K562 (cell line): ENCODE data around the gene ATP13A4. TPM values are rescaled to one million over a fixed set of nuclear protein-coding genes. Genes with fewer than 3 reads are reported as not detected.

ENCODE experiments used
- polyA plus RNA-seq, 8 experiments: library from polyadenylated mRNA; depleted of rRNA in 4 of 8; stranded (reverse) in 5 of 8; unstranded in 3 of 8; fragments of >200 nt; fragmentation: Nextera tagmentation in 2 of 8; fragmentation: Illumina TruSeq in 1 of 8; extraction: Ambion mirVana in 2 of 8; extraction: Trizol in 1 of 8; gene quantifications; 2 replicates each; pipeline versions ENCODE4 v1.2.1 to v1.2.3, GENCODE V29; 2011 to 2014; ENCODE audit warnings: inconsistent platforms in 1 of 8, missing spikeins in 1 of 8
- total RNA-seq, 7 experiments: library from RNA; depleted of rRNA in 6 of 7; stranded (reverse); fragments of >200 nt in 6 of 7; fragmentation: Illumina TruSeq in 2 of 7; extraction: Trizol in 2 of 7; gene quantifications; 2 replicates each; pipeline versions ENCODE4 v1.2.1 to v1.2.3, GENCODE V29; 2011 to 2021; ENCODE audit warnings: low replicate concordance in 1 of 7

The ATP13A4 gene
- total and polyA plus RNA-seq, 9 of the 15 experiments (the other 6 are each of a cell fraction or from before 2014, with no cell fraction given): 0.03 to 0.14 (median 0.07) TPM; not detected in 6

Other genes starting within 250 kb of the ATP13A4 start
- gene ATP13A5, start 176.1 kb downstream of the ATP13A4 start, total RNA-seq (2014; rRNA removed): not detected in 2 replicates
- not detected in 2 replicates for gene ATP13A5, start 176.1 kb downstream of the ATP13A4 start, total RNA-seq (2014; rRNA removed; fragmentation: Illumina TruSeq; extraction: Trizol)
- not detected in 2 replicates for gene ATP13A5, start 176.1 kb downstream of the ATP13A4 start, total RNA-seq (2015; rRNA removed; fragmentation: Illumina TruSeq; extraction: Trizol)
- not detected in 2 replicates for gene ATP13A5, start 176.1 kb downstream of the ATP13A4 start, total RNA-seq (2021)
- gene ATP13A5, start 176.1 kb downstream of the ATP13A4 start, polyA plus RNA-seq (2011; rRNA removed): not detected in 2 replicates
- not detected in 2 replicates for gene ATP13A5, start 176.1 kb downstream of the ATP13A4 start, polyA plus RNA-seq (2014; fragmentation: Illumina TruSeq; extraction: Trizol)
- not detected for gene ATP13A5, start 176.1 kb downstream of the ATP13A4 start, polyA plus RNA-seq (2014; fragmentation: Nextera tagmentation; extraction: Ambion mirVana)
- gene ATP13A5, start 176.1 kb downstream of the ATP13A4 start, polyA plus RNA-seq (2014; rRNA removed): not detected in 2 replicates
- gene OPA1, start 38.3 kb upstream of the ATP13A4 start, total RNA-seq (2014; rRNA removed): 82.5 and 115 TPM in 2 replicates
- gene OPA1, start 38.3 kb upstream of the ATP13A4 start, total RNA-seq (2014; rRNA removed; fragmentation: Illumina TruSeq; extraction: Trizol): 125 and 154 TPM in 2 replicates
- gene OPA1, start 38.3 kb upstream of the ATP13A4 start, total RNA-seq (2015; rRNA removed; fragmentation: Illumina TruSeq; extraction: Trizol): 124 and 127 TPM in 2 replicates
- gene OPA1, start 38.3 kb upstream of the ATP13A4 start, total RNA-seq (2021): 84.0 and 94.7 TPM in 2 replicates
- 57.6 and 74.7 TPM in 2 replicates for gene OPA1, start 38.3 kb upstream of the ATP13A4 start, polyA plus RNA-seq (2011; rRNA removed)
- 77.8 and 109 TPM in 2 replicates for gene OPA1, start 38.3 kb upstream of the ATP13A4 start, polyA plus RNA-seq (2014; fragmentation: Illumina TruSeq; extraction: Trizol)
- 10 to 100 TPM; 19.7 to 30.8 TPM for gene OPA1, start 38.3 kb upstream of the ATP13A4 start, polyA plus RNA-seq (2014; fragmentation: Nextera tagmentation; extraction: Ambion mirVana)
- gene OPA1, start 38.3 kb upstream of the ATP13A4 start, polyA plus RNA-seq (2014; rRNA removed): 65.8 and 70.4 TPM in 2 replicates